GM19043 (cell line): ENCODE measurements around the gene SLC22A7.

ENCODE experiments used
- ATAC-seq: cut with Tn5 transposase; IDR thresholded peaks from one replicate; pipeline ENCODE4 v1.9.1; 2021; ENCODE audit warnings: low read depth; ENCODE audit not compliant: unreplicated experiment

Gene SLC22A7

DNA sequence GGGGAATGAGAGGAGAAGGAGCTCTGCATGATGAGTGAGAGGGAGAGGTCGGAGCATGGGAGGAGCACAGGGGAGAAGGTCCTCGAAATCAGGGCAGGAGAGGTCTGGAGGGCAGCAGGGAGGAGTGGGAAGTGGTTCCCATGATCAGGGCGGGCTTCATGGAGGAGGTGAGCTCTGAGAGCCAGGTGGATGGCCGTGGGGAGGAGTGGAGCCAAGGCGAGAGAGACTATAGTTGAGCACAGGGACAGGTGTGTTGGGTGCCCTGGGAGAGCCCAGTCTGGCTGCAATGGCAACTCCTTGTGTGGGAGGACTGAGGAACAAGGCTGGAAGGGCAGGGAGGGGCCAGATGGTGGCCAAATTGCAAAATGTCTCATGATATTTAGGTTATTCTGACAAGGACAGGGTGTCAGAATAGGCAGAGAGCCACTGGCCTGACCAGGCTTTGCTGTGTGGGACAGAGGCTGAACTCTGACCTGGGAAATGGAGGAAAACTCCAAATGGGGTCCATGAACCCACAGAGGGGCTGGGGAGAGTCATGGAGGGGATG, 33.4 kb upstream of the SLC22A7 start:
- ATAC-seq: no peak

DNA sequence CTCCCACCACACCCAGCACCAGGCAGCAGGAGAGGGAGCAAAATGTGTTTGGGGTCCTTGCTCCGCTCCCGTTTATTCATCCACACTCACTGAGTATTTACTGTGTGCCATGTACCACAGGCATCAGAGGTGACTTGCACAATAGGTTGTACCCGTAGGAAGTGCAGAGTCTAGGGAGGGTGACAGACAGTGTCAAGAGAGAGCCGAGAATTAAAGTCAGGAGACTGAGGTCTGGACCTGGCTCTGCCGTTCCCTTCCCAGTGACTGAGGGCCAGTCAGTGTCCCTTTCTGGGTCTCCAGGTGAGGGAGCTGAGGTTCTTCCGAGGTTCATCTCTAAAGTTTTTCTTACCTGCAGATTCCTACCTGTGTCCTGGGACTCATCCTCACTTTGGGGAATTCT, 32.5 kb upstream of the SLC22A7 start:
- no peak for ATAC-seq

DNA sequence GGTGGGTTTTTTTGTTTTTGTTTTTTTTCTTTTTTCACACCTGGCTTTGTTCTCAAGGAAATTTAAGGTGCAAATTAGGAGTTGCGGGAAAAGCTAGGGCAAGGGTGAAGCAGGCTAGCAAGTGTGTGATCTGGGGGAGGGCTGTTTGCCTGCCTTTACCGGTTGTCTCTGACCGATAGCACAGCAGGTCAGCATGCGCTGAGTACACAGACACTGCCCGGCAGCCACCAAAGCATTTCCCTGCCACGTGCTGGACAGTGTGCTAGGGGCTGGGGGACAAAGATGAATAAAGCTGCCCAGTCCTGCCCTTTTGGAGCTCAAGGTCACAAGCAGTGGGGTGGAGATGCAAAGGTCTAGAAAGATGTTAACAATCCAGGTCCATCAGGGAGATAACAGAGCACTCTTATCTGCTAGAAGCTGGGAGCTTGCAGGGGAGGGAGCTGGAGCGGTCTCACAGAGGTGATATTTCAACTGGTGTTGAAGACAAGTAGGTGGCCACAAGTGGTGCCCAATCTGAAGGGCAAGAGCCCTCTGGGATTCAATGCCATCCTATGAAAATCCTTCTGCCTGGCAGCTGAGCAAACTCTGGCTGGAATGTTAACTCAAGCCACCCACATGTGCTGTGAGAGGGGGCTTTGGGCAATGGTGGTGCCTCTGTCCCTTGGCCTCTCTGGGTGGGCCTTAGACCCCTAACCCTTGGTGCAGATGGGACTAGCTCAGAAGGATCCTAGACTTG, 30.3 kb upstream of the SLC22A7 start:
- no peak for ATAC-seq

DNA sequence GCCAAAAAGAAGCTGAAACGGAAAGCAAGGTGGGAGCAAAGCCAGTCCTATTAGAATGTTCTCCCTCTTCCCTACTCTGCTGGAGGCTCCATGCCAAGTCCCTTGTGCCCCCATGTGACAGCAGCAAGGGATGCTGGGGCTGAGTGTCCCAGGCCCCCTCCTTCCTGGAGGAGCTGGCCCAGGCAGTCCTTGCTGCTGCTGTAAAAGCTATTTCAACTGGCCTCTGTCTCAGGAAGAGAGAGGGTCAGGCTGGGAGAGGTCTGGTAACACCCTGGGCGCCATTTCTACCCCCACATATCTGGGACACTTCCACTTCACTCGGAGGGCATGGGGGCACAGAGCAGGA, 29.7 kb upstream of the SLC22A7 start:
- ATAC-seq: no peak

DNA sequence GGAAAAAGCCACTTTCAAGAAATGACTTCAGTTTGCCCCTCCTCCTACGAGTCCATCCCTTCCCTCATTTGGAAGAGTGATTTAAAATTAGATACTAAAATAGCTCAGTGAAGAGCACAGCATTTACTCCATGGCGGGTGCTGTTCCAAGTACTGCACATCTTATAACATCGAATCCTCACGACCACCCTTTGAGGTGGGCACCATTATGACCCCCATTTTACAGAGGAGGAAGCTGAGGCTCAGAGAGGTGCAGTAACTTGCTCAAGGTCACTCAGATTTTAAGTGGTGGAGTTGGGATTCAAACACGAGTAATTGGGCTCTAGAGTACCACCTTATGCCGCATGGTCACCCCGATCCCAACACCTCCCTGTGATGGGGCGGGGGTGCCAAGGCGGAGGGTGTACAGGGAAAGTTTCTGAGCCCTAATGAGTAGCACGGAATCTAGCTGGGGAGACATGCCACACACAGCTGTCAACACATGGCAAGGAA, 29.2 kb upstream of the SLC22A7 start:
- ATAC-seq: no peak

DNA sequence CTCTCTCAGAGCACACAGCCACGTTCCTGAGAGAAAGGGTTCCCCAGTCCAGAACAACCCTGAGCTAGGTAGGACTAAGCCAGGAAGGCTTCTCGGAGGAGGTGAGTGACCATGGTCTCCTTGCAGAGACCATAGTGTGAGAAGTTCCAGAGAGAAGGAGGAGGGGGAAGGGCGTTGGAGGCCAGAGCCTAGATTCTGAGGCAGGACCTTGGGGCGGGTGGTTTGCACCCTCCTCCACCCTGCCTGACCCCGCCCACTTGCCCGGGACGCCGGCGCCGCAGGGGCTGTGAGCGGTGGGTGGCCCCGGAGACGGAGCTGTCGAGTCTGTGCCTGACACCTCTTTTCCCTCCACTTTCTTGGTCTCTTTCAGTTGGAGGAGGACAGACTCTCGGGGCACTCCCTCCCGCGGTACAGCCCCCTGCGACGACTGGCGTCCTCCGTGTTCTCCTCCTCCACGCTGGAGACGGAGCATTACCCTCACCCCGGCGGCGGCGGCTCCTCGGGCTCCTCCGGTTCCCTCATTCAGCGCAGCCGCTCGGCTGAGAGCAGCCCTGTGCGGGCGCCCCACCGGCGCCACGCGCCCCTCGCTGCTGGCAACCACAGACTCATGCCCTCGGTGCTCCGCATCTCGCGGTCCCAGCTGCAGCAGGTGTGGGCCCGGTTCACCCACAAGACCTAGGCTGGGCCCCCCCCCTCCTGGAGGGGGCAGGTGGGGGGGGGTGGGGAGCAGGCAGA, 28.6 kb upstream of the SLC22A7 start:
- ATAC-seq: no peak

DNA sequence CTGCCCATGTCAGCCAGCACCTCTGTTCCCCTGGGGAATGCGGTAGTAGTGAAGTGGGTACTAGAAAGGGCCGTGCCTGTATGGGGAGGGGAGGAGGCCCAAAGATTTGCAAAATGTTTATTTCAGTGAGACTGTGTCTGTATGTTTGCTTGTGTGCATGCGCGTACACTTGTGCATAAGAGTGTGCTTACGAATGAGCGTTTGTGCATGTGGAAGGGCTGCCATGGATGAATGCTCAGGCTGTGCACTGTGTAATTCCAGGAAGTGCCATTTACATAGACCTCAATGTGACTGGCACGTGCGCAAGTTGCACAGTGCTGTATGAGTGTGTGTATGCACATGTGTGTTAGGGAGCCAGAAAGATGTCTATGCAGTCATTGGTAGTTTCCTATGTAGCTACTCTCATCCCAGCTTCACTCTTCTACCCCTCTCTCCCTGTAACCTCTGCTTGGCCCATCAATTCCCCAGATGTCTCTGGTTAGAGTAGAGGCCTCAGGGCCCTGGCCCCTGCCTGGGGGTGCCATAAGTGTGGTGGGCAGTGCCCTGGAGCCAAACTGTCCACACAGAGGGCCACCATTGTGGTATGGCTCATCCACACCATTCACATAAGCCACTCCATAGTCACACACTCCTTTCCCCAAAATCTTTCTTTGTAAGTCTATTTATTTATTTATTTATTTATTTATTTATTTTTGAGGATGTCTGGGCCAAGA, 26.8 kb upstream of the SLC22A7 start:
- ATAC-seq: no peak

DNA sequence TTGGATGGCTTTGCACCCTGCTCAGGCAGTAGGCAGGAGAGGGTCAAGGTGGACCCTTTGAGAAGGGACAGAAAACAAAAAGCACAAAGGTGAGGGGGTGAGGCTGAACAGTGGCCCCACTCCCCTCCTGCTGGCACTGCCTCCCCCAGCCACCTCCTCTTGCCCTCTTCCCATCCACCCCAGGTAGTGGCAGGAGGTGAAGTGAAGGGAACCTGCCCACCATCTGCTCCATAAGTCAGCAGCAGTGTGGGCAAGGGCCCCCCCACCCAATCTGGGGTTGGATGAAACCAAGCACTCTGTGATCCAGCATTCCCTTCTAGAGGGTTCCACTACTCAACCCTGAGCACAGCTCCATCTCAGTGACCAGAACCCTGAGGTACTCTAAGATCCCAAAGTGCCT, 26.1 kb upstream of the SLC22A7 start:
- ATAC-seq: no peak

DNA sequence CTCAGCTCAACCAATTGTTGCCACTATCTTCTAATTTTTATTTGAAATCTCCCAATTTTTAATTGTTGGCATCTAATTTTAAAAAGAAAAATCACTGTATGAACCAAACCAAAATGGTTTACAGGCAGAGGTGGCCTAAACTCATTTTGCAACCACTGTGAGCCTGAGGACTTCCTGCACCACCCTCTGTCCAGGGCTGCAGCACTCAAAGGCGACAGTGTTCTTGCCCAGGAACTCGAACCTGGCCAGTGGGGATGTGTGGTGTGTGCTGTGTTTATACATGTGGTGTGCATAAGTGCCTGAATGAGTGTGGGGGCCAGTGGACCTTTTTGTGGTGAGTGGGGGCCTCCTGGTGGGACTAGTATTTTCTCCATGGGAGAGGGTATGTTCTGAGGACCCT, 24.4 kb upstream of the SLC22A7 start:
- ATAC-seq: no peak

DNA sequence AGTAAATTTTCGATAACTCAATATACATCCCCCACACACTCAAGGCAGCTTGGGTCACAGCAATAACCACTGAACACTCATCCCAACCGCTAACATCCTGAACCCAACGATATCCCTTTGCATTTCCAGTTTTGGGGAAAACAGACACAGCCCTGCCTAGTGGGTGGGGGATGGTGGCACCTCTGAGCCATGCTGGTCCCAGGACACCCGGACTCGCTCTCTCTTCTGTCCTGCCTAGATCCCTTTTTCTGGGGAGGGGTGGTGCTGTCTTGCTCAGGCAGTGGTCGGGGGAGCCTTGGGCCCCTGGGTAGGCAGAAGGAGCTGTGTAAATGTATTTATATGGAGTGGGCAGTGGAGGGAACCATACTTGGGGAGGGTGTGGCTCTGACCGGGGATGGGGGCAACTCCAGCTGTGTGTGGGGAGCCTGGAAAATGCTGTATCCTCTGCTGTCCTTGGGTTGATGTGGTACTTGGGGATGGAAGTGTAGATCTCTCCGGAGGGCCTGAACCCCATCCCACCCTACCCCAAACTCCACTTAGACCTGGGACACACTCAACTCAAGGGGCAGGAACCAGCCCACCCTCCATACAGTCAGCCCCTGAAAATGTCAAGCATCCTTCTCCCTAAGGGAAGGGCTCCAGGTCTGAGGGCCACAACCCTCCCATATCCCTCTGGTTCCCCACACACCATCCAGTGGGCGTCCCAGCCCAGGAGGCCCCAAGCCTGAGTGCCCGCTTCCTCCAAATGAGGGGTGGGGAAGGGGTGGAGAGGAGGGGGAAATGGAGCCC, 23.7 kb upstream of the SLC22A7 start:
- ATAC-seq: no peak

DNA sequence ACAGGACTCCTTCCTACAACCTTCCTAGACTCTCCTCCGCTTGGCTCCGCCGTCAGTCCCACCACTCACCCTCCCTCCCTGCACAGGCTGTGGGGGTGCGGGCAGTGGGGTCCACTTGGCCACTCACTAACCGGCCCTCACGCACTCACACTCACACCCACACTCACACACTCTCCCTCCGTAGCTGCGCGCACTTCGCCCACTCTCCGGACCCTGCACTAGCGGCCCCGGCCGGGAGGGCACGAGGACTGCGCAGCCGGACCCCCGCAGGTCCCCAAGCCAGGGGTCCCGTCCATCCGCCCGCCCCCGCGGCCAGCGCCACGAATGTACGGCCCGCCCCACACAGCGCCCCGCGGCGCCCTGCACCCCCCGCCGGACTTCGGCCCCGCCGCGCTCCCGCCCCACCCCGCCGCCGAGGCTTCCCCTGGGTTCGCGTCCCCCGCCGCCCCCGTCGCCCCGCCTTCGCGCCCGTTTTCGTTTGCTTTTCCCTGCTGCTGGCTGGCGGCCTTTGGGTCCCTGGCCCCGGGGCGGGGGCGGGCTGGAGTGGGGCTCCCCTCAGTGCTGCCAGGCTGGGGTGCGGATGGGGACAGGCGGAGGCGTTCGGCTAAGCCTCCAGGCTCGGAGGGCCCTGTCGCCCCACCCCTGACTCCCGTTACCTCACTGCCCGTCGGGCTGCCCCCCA, 23.0 kb upstream of the SLC22A7 start:
- no peak for ATAC-seq

DNA sequence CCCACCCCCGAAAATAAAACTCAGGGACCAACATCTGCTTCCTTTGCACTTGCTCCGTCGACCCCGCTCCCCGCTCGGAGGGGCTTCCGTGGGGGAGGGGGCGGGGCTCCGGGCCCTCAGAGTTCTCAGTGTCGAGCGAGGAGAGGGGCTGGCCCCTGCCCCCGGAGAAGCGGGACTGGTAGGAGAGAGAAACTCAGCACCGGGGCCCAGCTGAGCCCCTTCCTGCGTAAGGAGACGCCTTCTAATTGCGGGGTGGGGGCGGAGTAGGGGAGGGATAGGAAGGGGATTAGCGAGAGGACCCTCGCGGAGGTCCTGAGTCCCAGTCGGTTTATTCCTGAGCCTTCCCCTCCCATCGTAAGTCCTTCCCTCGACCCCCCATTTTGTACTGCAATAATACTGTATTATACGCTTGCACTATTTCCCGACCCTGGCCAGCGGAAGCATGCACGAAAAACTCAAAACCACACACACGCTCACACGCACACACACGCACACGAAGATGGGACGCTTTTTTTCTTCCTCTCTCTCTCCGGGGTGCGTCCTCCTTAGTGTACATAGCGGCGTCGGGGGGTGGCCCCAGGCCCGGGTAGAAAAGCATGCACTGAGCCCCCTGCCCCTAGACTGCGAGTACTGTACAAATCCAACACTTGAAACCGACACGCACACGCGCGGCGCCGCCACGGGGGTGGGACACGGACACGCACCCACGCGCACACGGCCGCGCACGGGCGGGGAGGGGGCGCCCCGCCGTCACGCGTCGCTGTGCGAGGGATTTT, 22.1 kb upstream of the SLC22A7 start:
- no peak for ATAC-seq

DNA sequence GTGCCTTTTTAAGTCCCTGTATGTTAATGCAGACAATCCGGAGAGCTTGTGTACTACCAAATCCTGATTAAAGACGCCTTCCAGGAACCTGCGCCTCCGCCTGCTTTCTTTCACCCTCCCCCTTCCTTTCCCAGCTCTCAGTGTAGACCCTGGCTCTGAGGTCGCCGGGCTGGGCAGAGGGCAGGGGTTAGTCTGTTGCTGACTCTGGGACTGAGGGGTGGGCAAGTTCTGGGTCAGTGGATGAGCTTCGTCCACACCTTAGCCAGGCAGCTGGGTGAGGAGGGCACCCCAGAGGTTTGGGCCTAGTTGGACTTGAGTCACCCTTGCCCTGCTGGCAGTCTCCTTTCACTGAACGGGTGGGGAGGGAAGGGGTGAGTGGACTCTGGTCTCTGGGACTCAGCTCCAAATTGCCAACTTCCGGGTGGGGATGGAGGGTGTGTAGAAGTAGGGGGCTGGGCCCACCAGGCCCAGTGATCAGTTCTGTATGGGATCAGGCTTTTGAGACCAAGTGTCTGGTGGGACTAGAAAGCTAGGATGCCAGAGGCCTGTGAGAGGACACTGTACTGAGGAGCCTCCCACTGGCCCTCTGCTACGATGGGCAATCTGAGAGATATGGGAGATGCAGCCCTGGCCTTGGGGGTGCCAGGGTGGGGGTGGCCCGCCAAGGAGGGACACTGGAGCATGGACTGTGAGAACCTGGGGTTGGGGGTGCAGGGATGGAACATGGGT, 21.3 kb upstream of the SLC22A7 start:
- no peak for ATAC-seq

DNA sequence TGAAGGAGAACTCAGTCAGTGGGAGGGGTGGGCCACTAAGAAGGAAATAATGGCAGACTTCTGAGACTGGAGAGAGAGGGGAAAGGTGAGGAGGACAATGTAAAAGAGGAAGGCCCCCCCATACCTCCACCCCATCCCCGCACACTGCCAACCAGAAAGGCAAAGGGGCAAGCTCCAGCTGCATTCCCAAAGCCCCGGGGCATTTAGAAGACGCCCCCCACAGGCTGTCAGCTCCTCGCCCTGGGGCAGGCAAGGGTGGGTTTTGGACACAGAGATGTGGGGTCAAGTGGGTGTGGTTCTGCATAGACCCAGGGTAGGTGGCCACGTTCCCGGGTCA, 20.8 kb upstream of the SLC22A7 start:
- ATAC-seq: no peak

DNA sequence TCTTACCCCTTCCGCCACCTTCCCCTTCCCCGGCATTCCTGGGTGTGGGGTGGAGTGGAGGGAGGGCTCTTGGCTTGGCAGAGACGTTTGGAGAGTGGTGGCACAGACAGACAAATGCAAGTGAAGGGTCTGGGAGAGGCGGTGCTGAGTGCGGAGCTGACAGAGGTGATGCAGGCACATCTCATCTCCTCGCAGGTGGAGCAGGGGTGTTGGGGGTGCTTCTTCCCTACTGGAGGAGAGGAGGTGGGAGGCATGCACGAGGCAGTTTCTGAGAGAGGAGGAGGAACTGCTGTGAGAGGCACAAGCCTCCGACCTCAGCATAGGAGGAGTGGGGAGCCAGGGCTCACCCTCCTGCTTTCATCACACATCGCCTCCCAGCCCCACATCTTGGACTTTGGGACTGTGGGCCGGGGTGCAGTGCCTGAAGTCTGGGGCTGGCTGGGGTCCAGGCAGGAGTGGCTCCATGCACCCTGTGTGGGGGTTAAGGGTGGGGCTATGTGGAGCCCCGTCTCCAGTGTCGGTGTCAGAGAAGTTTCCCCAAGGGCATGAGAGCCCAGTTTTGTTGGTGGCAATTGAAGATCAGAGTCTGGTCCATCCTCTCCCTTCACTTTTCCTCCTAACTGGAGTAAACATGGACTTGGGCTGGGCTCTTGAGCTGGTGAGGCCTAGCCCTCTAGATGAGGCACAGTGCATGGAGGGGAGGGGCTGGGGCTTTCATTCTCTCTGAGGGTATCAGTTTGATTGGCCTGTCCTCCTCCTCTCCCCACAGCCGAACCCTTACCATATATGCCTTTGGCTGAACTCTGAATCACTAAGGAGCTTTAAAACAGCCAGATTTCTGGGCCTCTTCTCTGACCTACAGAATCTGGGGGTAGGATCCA, 20.2 kb upstream of the SLC22A7 start:
- no peak for ATAC-seq

DNA sequence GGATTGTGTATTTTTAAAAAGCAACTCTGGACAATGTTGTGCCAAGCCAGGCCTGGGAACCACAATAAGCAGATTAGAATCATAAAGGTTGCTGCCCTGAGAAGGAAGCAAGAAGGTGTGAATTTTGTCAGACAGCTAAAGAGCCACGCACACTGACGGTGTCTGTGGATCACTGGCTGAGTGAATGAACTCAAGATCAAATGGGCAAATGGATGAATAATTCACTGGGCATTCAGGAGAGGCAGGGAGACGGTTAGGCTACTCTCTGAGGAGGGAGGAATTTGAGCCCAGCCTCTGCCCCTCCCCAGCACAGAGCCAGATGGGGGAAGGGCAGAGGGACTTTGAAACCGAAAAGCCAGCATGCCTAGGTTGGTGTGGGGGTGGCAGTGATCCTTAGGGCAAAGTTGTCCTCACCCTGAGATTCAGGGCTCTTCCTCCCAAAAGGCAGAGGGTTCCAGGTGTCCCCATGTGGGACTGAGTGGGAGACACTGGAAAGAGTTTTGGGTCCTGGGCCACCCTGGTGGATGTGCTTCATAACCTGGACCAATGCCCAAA, 19.5 kb upstream of the SLC22A7 start:
- ATAC-seq: no peak

DNA sequence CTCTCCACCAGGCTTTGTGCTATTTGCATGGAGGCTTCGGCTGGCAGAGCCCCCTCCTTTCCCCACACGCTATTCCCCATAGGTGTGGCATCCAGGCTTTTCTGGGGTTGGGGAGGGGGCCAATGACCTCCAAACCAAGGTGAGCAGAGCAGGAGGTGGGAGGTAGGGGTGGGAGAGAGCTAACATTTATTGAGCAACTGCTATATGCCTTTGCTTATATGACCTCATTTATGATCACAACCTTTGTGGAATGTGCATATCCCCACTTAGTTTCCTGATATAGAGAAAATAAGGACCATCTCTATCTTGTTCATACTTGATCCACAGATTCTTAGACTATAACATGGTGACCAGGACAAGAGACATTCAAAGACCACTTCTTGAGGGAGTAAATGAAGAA, 17.8 kb upstream of the SLC22A7 start:
- no peak for ATAC-seq
